H1 (cell line): ENCODE measurements around the gene CLINT1. TPM values are rescaled to one million over a fixed set of nuclear protein-coding genes. Genes with fewer than 3 reads are reported as not detected.
A peak's percentile ranks its signal among the peaks of the same experiment; 100 is the strongest.
"Not testable (repeated sequence)": the region's sequence is repeated elsewhere in the genome, so short reads cannot be mapped to it uniquely, and the experiment has no call there.

Experiments
- CTCF ChIA-PET: fragments of 300-600 bp; sonication (Branson Sonifier 250); formaldehyde crosslinking; loops from one replicate; lab custom pipeline; 2021; ENCODE audit not compliant: partially characterized antibody; lab: Charles Lee
- POLR2A ChIA-PET: fragments of 300-600 bp; sonication (Branson Sonifier 250); formaldehyde crosslinking; loops from one replicate; lab custom pipeline; 2021; ENCODE audit warnings: inconsistent platforms; ENCODE audit not compliant: partially characterized antibody; lab: Charles Lee
- DNase-seq, 2 experiments: peaks; one replicate each; pipeline versions ENCODE4 v3.0.0 to v3.0.0-alpha.2; 2010 to 2022; ENCODE audit warnings: low spot score in 2 of 2, low read depth in 1 of 2, mixed read lengths in 1 of 2
- FAIRE-seq: peaks from 2 replicates; lab custom pipeline; 2011; peaks lifted over from hg19 to GRCh38; lab: Jason Lieb, UNC
- H2AFZ ChIP-seq: 2 replicates; pipeline ENCODE4 v1.8.1; 2012; ENCODE audit warnings: low read length, inconsistent platforms
- H2AK5ac ChIP-seq: 2 replicates; pipeline ENCODE4 v1.6.1; 2013; ENCODE audit warnings: low read depth, low read length
- H2BK120ac ChIP-seq: replicated peaks from 2 replicates; pipeline ENCODE3; 2013; ENCODE audit warnings: low read depth, low read length, inconsistent platforms
- H2BK12ac ChIP-seq: 2 replicates; pipeline ENCODE4 v1.6.1; 2013; ENCODE audit warnings: low read depth, low read length
- H2BK15ac ChIP-seq: 2 replicates; pipeline ENCODE4 v1.6.1; 2013; ENCODE audit warnings: low read length
- H2BK20ac ChIP-seq: 2 replicates; pipeline ENCODE4 v1.6.1; 2013; ENCODE audit warnings: low read length
- H2BK5ac ChIP-seq: 2 replicates; pipeline ENCODE4 v1.6.1; 2013; ENCODE audit warnings: low read depth, low read length
- H3K14ac ChIP-seq: 2 replicates; pipeline ENCODE4 v1.6.1; 2013; ENCODE audit warnings: inconsistent platforms; ENCODE audit not compliant: insufficient read length
- H3K18ac ChIP-seq: 2 replicates; pipeline ENCODE4 v1.6.1; 2013; ENCODE audit warnings: low read length; ENCODE audit errors: extremely low read depth
- H3K23ac ChIP-seq: 2 replicates; pipeline ENCODE4 v1.6.1; 2013; ENCODE audit warnings: inconsistent platforms; ENCODE audit not compliant: insufficient read length
- H3K23me2 ChIP-seq: 2 replicates; pipeline ENCODE4 v1.6.1; 2013; ENCODE audit warnings: low read depth, low read length
- H3K27ac ChIP-seq: 2 replicates; pipeline ENCODE4 v1.6.1; 2011; ENCODE audit warnings: low read depth, low read length, inconsistent platforms
- H3K27me3 ChIP-seq, 4 experiments: replicated peaks in 1 of 4; 1 replicate in 1 of 4; 2 replicates in 3 of 4; pipeline versions ENCODE4 v1.6.1 to v1.8.1; 2011 to 2013; ENCODE audit warnings: low read length in 3 of 4, mild to moderate bottlenecking in 3 of 4, inconsistent platforms in 2 of 4, mixed read lengths in 2 of 4, moderate library complexity in 1 of 4; ENCODE audit not compliant: control insufficient read depth in 3 of 4, insufficient read depth in 3 of 4; ENCODE audit errors: extremely low read depth in 1 of 4
- H3K36me3 ChIP-seq, 4 experiments: 2 replicates each; pipeline versions ENCODE4 v1.6.1 to v1.8.1; 2011 to 2013; ENCODE audit warnings: mild to moderate bottlenecking in 4 of 4, low read length in 3 of 4, moderate library complexity in 2 of 4, control low read depth in 1 of 4, inconsistent platforms in 1 of 4; ENCODE audit not compliant: insufficient read depth in 4 of 4, control insufficient read depth in 2 of 4
- H3K4ac ChIP-seq: replicated peaks from 2 replicates; pipeline ENCODE3; 2013; ENCODE audit warnings: low read length, low read depth, mixed read lengths, inconsistent platforms; ENCODE audit not compliant: insufficient read length
- H3K4me1 ChIP-seq, 4 experiments: replicated peaks in 1 of 4; 1 replicate in 1 of 4; 2 replicates in 3 of 4; pipeline versions ENCODE4 v1.6.1 to v1.8.1; 2011 to 2013; ENCODE audit warnings: low read length in 3 of 4, inconsistent platforms in 2 of 4, mixed read lengths in 1 of 4; ENCODE audit not compliant: insufficient read depth in 4 of 4, control insufficient read depth in 3 of 4
- H3K4me2 ChIP-seq, 2 experiments: 2 replicates each; pipeline versions ENCODE4 v1.6.1 to v1.8.1; 2011 to 2013; ENCODE audit warnings: low read depth in 2 of 2, low read length in 2 of 2, control low read depth in 1 of 2, inconsistent platforms in 1 of 2, mild to moderate bottlenecking in 1 of 2; ENCODE audit not compliant: insufficient read depth in 1 of 2
- H3K4me3 ChIP-seq, 4 experiments: fragments of 200-600, 300-600 bp in 1 of 4; sonication (generic), shearing (Covaris generic), sonication (Bioruptor Twin) in 1 of 4; 2 replicates each; pipeline versions ENCODE4 v1.5.1 to v1.8.1; 2011 to 2016; ENCODE audit warnings: low read length in 4 of 4, low read depth in 3 of 4, control low read depth in 2 of 4, inconsistent platforms in 2 of 4, mild to moderate bottlenecking in 2 of 4, mixed read lengths in 1 of 4, moderate library complexity in 1 of 4; ENCODE audit not compliant: insufficient read depth in 2 of 4; ENCODE audit errors: extremely low read depth in 1 of 4
- H3K56ac ChIP-seq: replicated peaks from 2 replicates; pipeline ENCODE3; 2013; ENCODE audit warnings: low read depth, mild to moderate bottlenecking, mixed read lengths, low read length, inconsistent platforms; ENCODE audit not compliant: insufficient read length
- H3K79me1 ChIP-seq: 2 replicates; pipeline ENCODE4 v1.6.1; 2013; ENCODE audit warnings: low read depth, low read length, control low read depth
- H3K79me2 ChIP-seq, 2 experiments: 2 replicates each; pipeline versions ENCODE4 v1.6.1 to v1.8.1; 2012 to 2013; ENCODE audit warnings: low read length in 2 of 2, mild to moderate bottlenecking in 2 of 2, inconsistent platforms in 1 of 2; ENCODE audit not compliant: insufficient read depth in 2 of 2, control insufficient read depth in 1 of 2
- H3K9ac ChIP-seq, 4 experiments: replicated peaks in 1 of 4; 1 replicate in 1 of 4; 2 replicates in 3 of 4; pipeline versions ENCODE4 v1.6.1 to v1.8.1; 2011 to 2013; ENCODE audit warnings: low read depth in 3 of 4, low read length in 3 of 4, control low read depth in 2 of 4, mild to moderate bottlenecking in 2 of 4, moderate library complexity in 2 of 4, inconsistent platforms in 1 of 4; ENCODE audit errors: extremely low read depth in 1 of 4
- H3K9me3 ChIP-seq, 2 experiments: 2 replicates each; pipeline versions ENCODE4 v1.6.1 to v1.8.1; 2012 to 2013; ENCODE audit warnings: mild to moderate bottlenecking in 2 of 2, moderate library complexity in 2 of 2, control low read depth in 1 of 2, inconsistent platforms in 1 of 2, low read depth in 1 of 2, low read length in 1 of 2, mixed read lengths in 1 of 2; ENCODE audit not compliant: insufficient read depth in 2 of 2
- H4K20me1 ChIP-seq, 2 experiments: replicated peaks in 1 of 2; 2 replicates each; pipeline versions ENCODE3 to v1.8.1; 2011 to 2013; ENCODE audit warnings: inconsistent platforms in 2 of 2, low read length in 2 of 2, mild to moderate bottlenecking in 1 of 2; ENCODE audit not compliant: insufficient read depth in 2 of 2, control insufficient read depth in 1 of 2
- H4K5ac ChIP-seq: 2 replicates; pipeline ENCODE4 v1.6.1; 2013; ENCODE audit warnings: low read length, low read depth, mixed read lengths, inconsistent platforms; ENCODE audit not compliant: insufficient read length
- H4K8ac ChIP-seq: 2 replicates; pipeline ENCODE4 v1.8.0; 2013; ENCODE audit warnings: mild to moderate bottlenecking, moderate library complexity, low read length, inconsistent platforms; ENCODE audit not compliant: insufficient read depth; ENCODE audit errors: extremely low read depth
- H4K91ac ChIP-seq: replicated peaks from 2 replicates; pipeline ENCODE3; 2013; ENCODE audit warnings: low read length, mixed read lengths, inconsistent platforms; ENCODE audit not compliant: insufficient read length
- NANOG ChIP-seq: IDR thresholded peaks from 2 replicates; pipeline ENCODE4 v1.6.1; 2011; ENCODE audit warnings: low read length, low read depth, mild to moderate bottlenecking, inconsistent platforms; ENCODE audit not compliant: insufficient read depth, poor library complexity, severe bottlenecking
- YY1 ChIP-seq: IDR thresholded peaks from 2 replicates; pipeline ENCODE4 v1.6.1; 2011; ENCODE audit warnings: low read depth, mild to moderate bottlenecking, low read length
- WGBS, 2 experiments: shearing (Covaris generic) in 1 of 2; methylation state at CpG; one replicate each; pipeline versions ENCODE4 v1.1.6 to v1.1.7; 2013 to 2015; ENCODE audit warnings: low lambda C conversion rate in 2 of 2, mixed read lengths in 2 of 2, inconsistent platforms in 1 of 2, low coverage in 1 of 2, missing lambda C conversion rate in 1 of 2; ENCODE audit not compliant: insufficient replicate concordance in 2 of 2, insufficient coverage in 1 of 2, insufficient read length in 1 of 2; ENCODE audit errors: extremely low coverage in 1 of 2, missing lambda C conversion rate in 1 of 2; 5-methylcytosine and 5-hydroxymethylcytosine counted together
- polyA plus RNA-seq, 7 experiments: library from polyadenylated mRNA; depleted of rRNA in 3 of 7; stranded (reverse) in 5 of 7; unstranded in 2 of 7; fragments of >200 nt in 5 of 7; fragments of 200-250 nt in 2 of 7; gene quantifications; 1 replicate in 5 of 7; 2 replicates in 1 of 7; 4 replicates in 1 of 7; pipeline versions ENCODE4 v1.2.1 to v1.2.3, GENCODE V29; 2011 to 2013; ENCODE audit warnings: missing spikeins in 2 of 7, mixed read lengths in 2 of 7
- total RNA-seq: library from RNA; stranded (reverse); fragmentation: NEBNext Ultra II Directional; extraction: Animal tissue kit (Norgen Biotek cat#: 25700); gene quantifications from 2 replicates; pipeline ENCODE4 v1.2.1, GENCODE V29; 2021

The CLINT1 gene
- total and polyA plus RNA-seq, 2 of the 8 experiments (the other 6 are each of a cell fraction or from before 2014, with no cell fraction given) = 85.9 to 140 TPM

DNA sequence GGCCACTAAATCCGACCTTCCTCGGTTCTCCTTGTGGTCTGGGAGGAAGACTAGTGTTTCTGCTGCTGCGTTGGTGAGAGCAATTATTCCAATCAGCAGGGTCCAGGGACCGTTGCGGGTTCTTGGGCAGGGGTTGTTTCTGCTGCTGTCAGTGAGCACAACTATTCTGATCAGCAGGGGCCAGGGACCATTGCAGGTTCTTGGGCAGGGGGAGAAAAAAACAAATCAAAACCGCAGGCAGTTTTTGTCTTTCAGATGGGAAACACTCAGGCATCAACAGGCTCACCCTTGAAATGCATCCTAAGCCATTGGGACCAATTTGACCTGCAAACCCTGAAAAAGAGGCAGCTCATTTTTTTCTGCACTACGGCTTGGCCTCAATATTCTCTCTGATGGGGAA, 22.6 kb upstream of the CLINT1 start:
- H3K14ac ChIP-seq, H3K9me3 ChIP-seq, H4K5ac ChIP-seq, H4K8ac ChIP-seq, H3K56ac ChIP-seq, H3K23me2 ChIP-seq, H3K4me3 ChIP-seq, H3K27me3 ChIP-seq, H2BK5ac ChIP-seq, H3K4ac ChIP-seq, H2BK20ac ChIP-seq, FAIRE-seq, H3K18ac ChIP-seq, H3K4me1 ChIP-seq, H4K91ac ChIP-seq, H3K36me3 ChIP-seq, H3K79me2 ChIP-seq, H4K20me1 ChIP-seq, H2BK15ac ChIP-seq, H3K27ac ChIP-seq, H2BK120ac ChIP-seq, H3K23ac ChIP-seq, H2AFZ ChIP-seq, DNase-seq, H2BK12ac ChIP-seq, H3K9ac ChIP-seq, H3K79me1 ChIP-seq, H2AK5ac ChIP-seq: not testable (repeated sequence)
- WGBS, 2 experiments = 27% methylated on average over 7 of the region's 7 CpGs; no CpG with 5 or more reads in 1 of the 2 experiments
- POLR2A ChIA-PET = interaction anchor here (0.9 kb wide), 1 partner anchor 16 kb away, joined by 3 read pairs; no protein-coding TSS in a partner anchor
- CTCF ChIA-PET = interaction anchor here (1.2 to 1.4 kb wide), 2 partner anchors 26 to 34 kb away, joined by 4 read pairs; no protein-coding TSS in a partner anchor
- TF ChIP-seq YY1 (0 out of 2 replicates have a peak, but pooled peaks have one; percentile 16), NANOG (peak; percentile 62)
- peak overlapping the region; percentile 8 to 21; a peak in 2 of 4 replicates for H3K4me2 ChIP-seq
